A549 (cell line): ENCODE results near the gene APRT.

Experiments
- CBX2 ChIP-seq: fragments of 200-600 bp; sonication (generic); IDR thresholded peaks from 2 replicates; pipeline ENCODE4 v1.6.1; 2016; ENCODE audit warnings: low read depth, mild to moderate bottlenecking, borderline replicate concordance
- CHD4 ChIP-seq: fragments of 200-600 bp; sonication (generic); IDR thresholded peaks from 2 replicates; pipeline ENCODE4 v1.6.1; 2016; ENCODE audit warnings: antibody characterized with exemption, mild to moderate bottlenecking, borderline replicate concordance
- ESRRA ChIP-seq: fragments of 150-350 bp; IDR thresholded peaks from 2 replicates; pipeline ENCODE4 v1.6.1; 2014; ENCODE audit warnings: mild to moderate bottlenecking, low read length, borderline replicate concordance
- GATA3 ChIP-seq: IDR thresholded peaks from 2 replicates; pipeline ENCODE4 v1.6.1; 2012; ENCODE audit warnings: borderline replicate concordance
- PBX3 ChIP-seq: IDR thresholded peaks from 2 replicates; pipeline ENCODE4 v1.6.1; 2012
- POLR2AphosphoS2 ChIP-seq: conservative IDR thresholded peaks from 2 replicates; pipeline ENCODE4 v1.6.1; 2012; ENCODE audit warnings: low read length, improper control_type of control experiment, inconsistent platforms
- RNF2 ChIP-seq: fragments of 200-600 bp; sonication (generic); IDR thresholded peaks from 2 replicates; pipeline ENCODE4 v1.6.1; 2016; ENCODE audit warnings: low read depth, mild to moderate bottlenecking, antibody characterized with exemption, moderate library complexity, borderline replicate concordance
- ZC3H11A ChIP-seq: fragments of 450-650 bp; IDR thresholded peaks from 2 replicates; pipeline ENCODE4 v1.6.1; 2014; ENCODE audit warnings: antibody characterized with exemption, mild to moderate bottlenecking

DNA sequence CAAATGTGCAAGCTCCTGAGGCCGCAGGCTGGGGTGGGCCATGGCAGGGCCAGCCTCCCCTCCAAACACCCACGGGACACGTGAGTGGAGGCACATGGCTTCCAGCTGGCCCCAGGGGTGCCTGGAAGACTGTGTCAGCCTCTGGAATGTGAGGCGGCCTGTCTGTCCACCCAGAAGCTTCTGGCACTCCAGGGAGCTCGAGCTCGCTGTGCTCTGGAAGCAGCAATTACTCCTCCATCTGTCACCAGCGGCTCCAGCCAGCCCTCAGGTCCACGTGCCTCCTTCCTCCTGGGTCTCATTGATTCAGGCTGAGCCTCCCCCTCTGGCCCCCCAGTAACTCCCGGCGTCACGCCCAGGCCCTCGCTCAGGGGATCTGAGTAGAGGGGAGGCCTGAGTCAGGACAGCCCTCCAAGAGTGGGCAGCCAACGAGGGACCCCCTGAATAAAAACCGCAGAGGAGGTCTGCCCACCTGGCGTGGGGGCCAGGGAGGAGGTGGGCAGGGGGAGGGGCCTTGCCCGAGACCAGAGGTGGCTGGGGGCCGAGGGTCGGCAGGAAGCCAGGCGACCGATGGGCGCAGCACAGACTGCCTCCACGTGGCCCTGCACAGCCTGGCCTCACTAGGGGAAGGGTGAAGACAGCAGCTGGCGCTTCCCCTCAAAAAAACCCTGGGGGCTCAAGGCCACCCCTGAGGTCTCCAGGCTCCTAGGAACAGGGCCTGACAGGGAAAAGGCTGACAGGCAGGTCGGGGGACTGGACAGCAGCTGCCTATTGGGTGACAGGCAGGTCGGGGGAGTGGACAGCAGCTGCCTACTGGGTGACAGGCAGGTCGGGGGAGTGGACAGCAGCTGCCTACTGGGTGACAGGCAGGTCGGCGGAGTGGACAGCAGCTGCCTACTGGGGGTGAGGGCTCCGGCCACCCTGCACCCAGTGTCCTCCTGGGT lies 38.6 kb downstream of the APRT start:
- TF ChIP-seq GATA3 = no peak
- no peak for TF ChIP-seq CHD4
- TF ChIP-seq POLR2AphosphoS2 = no peak
- no peak for TF ChIP-seq PBX3
- no peak for TF ChIP-seq ESRRA
- no peak for TF ChIP-seq RNF2
- TF ChIP-seq ZC3H11A = no peak
- TF ChIP-seq CBX2 = no peak
